ENCODE measurements around the gene MYH2.
"Not testable (repeated sequence)": the region's sequence is repeated elsewhere in the genome, so short reads cannot be mapped to it uniquely, and the experiment has no call there.

The MYH2 gene

GRCh38 chr17:10549096-10549842 is at the start of gene MYH2:
Gene MYH2, minus strand, starts transcription at chr17:10549658. Its CDS starts 1,738 bp downstream, at chr17:10547920.
- DNase-seq: no peak

GRCh38 chr17:10598621-10599020 is 49.2 kb upstream of the MYH2 start:
- no peak for DNase-seq

- no peak for DNase-seq
These were observed 40.2 kb upstream of the MYH2 start for GRCh38 chr17:10589553-10590145.

- no peak for DNase-seq
These were observed 36.1 kb upstream of the MYH2 start for GRCh38 chr17:10585529-10585928.

DNA sequence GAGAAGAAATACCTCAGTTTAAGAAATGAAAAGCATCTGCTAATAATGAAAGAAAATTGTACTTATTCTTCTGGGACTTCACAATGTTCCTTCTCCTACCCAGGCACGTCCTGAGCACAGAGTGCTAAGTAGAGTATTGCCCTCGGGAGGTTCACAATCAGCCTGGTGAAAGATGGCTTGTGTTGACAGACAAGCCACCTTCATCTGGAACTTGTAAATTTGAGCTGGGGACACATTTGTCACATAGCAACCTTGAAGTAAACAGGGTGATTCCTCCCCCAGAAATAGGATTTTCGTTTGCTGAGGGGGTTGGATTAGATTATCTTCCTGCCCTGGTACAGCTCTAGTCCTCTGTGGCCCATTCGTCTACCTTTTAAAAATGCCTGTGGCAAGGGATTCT is 34.4 kb upstream of the MYH2 start:
- DNase-seq: no peak

DNA sequence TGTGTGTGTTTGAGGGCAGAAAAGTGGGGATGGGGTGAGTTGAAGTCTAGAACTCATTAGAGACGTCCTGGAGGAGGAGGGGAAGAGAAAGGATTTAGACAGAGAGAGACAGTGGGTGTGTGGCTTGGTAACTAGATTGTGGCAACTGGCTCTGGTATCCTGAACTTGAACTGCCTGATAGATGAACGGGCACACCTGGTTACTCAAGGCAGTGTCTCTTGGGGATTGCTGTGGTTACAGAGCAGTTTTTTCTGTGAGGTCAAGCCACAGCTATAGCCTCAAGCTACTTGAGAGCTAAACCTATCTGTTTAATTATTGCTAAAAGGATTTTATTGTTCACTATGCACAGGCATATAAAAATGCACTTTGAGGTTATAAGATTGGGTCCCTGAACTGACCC is 29.8 kb upstream of the MYH2 start:
- DNase-seq: no peak

- no peak for DNase-seq
These were observed 24.9 kb upstream of the MYH2 start for GRCh38 chr17:10574324-10574723.

DNA sequence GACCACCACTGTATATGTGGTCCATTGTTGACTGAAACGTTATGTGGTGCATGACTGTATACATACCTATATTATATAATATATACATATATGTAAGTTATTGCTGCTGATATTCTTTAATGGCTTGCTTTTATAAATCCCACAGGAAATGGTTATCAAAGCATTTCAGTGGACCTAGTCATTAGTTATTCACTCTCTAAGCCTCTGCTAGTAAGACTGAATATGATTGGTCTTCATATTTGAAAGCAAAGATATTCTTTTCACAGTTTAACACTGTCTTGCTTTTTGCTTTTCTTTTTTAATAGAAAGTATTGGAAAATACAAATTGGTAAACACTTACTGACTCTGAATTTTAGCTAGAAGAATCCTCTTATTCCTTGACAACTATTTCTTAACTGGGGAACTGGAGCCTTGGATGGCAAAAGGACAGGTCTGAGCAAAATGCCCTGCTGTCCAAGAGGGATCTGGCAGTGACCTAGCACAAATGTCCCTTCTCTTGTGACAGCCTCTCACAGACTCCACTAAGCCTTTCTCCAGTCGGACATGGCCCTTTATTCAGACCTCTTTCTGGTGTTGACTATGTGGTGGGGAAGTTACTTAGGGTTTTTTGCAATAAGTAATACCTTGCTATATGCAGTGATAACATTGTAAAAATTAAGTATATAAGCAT is 14.7 kb upstream of the MYH2 start:
- DNase-seq: no peak

GRCh38 chr17:10558049-10558448 is 8.6 kb upstream of the MYH2 start:
- no peak for DNase-seq

GRCh38 chr17:10557422-10557821 is 8.0 kb upstream of the MYH2 start:
- DNase-seq: no peak

DNA sequence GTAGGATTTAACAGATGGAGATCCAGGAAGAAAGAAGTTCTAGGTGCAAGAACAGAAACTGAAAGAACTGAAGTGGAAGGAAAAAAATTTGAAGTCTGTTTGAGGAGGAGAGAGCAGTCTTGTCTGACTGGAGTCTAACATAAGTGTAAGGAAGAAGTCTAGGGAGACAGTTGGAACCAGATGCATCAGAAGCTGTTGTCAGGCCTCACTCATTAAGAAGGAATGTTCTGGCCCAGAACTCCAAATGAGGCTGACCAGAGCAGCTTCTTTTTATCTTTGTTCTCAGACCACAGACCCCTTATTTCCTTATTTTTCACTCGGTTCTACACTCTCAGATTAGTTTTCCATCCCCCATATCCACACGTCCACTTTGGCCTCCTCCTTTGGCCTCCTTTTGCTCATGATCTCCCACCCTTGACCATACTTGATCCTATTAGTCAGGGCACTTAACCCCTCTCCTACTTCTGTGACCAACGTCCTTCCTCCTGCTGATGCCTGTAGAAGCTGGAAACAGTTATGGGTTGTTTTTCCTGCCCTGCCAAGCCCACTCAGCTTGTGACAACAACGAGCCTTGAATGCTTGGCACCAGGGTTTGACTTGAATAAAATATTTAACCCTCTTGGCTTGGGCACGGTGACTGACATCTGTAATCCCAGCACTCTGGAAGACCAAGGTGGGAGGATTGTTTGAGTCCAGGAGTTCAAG is 7.0 kb upstream of the MYH2 start:
- no peak for DNase-seq

- DNase-seq: no peak
These were observed 556 bp upstream of the MYH2 start for GRCh38 chr17:10550014-10550413.

DNA sequence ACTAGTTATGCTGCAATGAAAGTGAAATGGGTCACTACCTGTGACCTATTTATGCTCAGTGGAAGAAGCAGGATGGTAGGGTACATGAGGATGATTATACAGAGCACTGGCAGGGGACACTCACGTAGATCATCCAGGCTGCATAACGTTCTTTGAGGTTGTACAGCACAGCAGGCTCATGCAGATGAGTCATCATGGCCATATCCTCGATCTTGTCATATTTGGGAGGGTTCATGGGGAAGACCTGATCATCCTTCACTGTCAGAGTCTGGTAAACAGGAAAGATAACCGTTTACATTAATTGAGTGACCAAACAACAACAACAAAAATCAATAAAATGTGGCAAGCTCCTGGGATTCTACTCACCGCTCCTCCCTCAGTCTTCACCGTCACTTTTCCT is 2.1 kb downstream of the MYH2 start:
- DNase-seq: no peak

- DNase-seq: not testable (repeated sequence)
These were observed 6.0 kb downstream of the MYH2 start for GRCh38 chr17:10543486-10543885.

GRCh38 chr17:10541179-10541578 is 8.3 kb downstream of the MYH2 start:
- DNase-seq: not testable (repeated sequence)

GRCh38 chr17:10532026-10532425 is 17.4 kb downstream of the MYH2 start:
- no peak for DNase-seq

- no peak for DNase-seq
These were observed 22.0 kb downstream of the MYH2 start for GRCh38 chr17:10527419-10527818.

GRCh38 chr17:10526517-10526916 is 22.9 kb downstream of the MYH2 start:
- no peak for DNase-seq

DNA sequence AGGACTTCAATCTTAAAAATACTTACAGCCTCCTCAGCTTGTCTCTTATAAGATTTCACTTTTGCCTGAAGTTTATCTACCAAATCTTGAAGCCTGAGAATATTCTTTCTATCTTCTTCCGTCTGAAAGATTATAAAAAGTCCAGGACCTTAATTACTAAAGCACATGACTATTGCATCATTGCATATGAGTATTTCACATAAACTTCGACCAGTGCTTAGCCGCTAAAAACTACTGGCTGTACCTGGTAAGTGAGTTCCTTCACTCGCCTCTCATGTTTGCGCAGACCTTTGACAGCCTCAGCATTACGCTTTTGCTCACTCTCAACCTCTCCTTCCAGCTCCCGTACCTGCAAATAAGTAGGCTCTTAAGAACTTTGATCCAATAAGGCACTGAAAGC is 26.4 kb downstream of the MYH2 start:
- no peak for DNase-seq

DNA sequence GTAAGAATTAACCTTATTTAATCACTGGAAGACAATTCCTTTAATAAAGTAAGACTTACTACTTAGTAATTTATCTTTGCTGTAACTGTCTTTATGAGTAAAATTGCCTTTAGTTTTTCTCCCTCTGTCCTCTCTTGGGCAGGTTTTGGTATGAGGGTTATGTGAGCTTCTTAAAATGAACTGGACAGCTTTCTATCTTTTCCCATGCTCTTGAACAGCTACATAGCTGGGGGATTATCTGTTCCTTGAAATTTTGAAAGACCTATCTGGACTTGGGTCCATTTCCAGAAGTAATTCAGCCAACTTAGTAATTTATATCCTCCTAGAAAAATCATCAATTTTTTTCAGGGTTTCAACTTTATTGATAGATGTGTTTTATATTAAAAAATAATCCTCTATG is 27.5 kb downstream of the MYH2 start:
- DNase-seq: no peak

GRCh38 chr17:10518271-10519037 is 31.0 kb downstream of the MYH2 start, which contains the start of gene MYH1:
Gene MYH1, minus strand, starts transcription at chr17:10518542. Its CDS starts 1,900 bp downstream, at chr17:10516642.
- DNase-seq: no peak

- DNase-seq: no peak
These were observed 32.8 kb downstream of the MYH2 start for GRCh38 chr17:10516638-10517037.

DNA sequence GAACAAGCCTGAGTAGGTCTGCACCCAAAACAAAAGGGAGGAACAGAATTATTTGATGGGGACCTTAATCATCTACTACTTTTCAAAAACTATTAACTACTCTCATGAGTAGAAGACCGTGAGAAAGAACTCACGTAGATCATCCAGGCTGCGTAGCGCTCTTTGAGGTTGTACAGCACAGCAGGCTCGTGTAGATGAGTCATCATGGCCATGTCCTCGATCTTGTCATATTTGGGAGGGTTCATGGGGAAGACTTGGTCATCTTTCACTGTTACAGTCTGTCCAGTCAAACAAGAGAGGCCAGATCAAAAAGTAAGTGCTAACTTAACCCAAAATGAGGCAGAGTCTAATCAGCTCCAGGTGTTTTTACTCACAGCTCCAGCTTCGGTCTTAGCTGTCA is 33.4 kb downstream of the MYH2 start:
- DNase-seq: no peak
